Activated T-cell treated with anti-CD3 and anti-CD28 coated beads, Interleukin-2, amount 50 U/mL, for 72 hours (primary cell): ENCODE measurements around the gene MAST4. TPM values are rescaled to one million over a fixed set of nuclear protein-coding genes. Genes with fewer than 3 reads are reported as not detected.

Source experiments
- ATAC-seq, 2 donors: fragments of 150-1000 bp; cut with Tn5 transposase; replicated peaks in 1 of 2; 2 replicates each; pipeline ENCODE4 v1.10.0; 2021; ENCODE audit warnings: moderate library complexity in 2 of 2, mild to moderate bottlenecking in 1 of 2
- DNase-seq, 2 donors: peaks; one replicate each; pipeline ENCODE4 v3.0.0; 2021 to 2022; ENCODE audit warnings: mixed read lengths in 1 of 2
- H3K27ac Mint-ChIP-seq: one replicate; pipeline ENCODE4 v1.8.0; 2022; ENCODE audit warnings: mild to moderate bottlenecking, moderate library complexity, mixed read lengths
- H3K27me3 Mint-ChIP-seq: one replicate; pipeline ENCODE4 v1.8.0; 2022; ENCODE audit warnings: low read depth, mixed read lengths
- H3K36me3 Mint-ChIP-seq, 2 donors: one replicate each; pipeline ENCODE4 v1.8.0; 2022; ENCODE audit warnings: mixed read lengths in 2 of 2, mild to moderate bottlenecking in 1 of 2; ENCODE audit not compliant: insufficient read depth in 2 of 2
- H3K4me1 Mint-ChIP-seq: one replicate; pipeline ENCODE4 v1.8.0; 2022; ENCODE audit warnings: low read depth, mixed read lengths
- H3K4me3 Mint-ChIP-seq, 2 donors: one replicate each; pipeline ENCODE4 v1.8.0; 2022; ENCODE audit warnings: mild to moderate bottlenecking in 2 of 2, mixed read lengths in 2 of 2, moderate library complexity in 2 of 2
- H3K9me3 Mint-ChIP-seq, 2 donors: one replicate each; pipeline ENCODE4 v1.8.0; 2022; ENCODE audit warnings: mixed read lengths in 2 of 2
- total RNA-seq, 2 donors: library from RNA; stranded (reverse); gene quantifications; one replicate each; pipeline ENCODE4 v1.2.3, GENCODE V29; 2022

MAST4 gene
- total RNA-seq, 2 donors from 2014 or later, result 32.9 to 38.3 TPM

DNA sequence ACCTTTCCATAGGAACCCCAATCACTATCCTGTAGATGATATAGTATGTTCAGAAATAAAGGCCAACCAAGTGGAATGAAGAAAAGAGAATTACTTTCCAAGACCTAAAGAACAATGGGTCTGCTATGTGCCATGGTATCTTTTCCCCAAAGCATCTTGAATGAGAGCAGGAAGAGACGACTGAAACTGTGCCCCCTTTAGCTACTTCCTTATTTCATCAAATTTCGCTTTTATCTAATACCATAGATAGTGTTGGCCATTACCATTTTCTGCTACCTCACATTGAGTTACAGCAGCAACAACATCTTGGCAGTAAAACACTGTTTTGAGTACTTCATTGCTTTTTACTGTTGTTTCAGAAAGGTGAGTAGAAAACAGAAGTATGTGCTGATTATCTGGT, 333.8 kb downstream of the MAST4 start:
- H3K36me3 Mint-ChIP-seq, result no peaks in the 10 kb centered on the region
- no peak overlapping the region for H3K4me3 Mint-ChIP-seq
- H3K27me3 Mint-ChIP-seq, result peaks cover 18% of the 10 kb centered on the region
- H3K4me1 Mint-ChIP-seq, result peaks cover 7% of the 10 kb centered on the region
- ATAC-seq, result no peak
- no peak for DNase-seq
- no peak overlapping the region for H3K27ac Mint-ChIP-seq
- no peaks in the 10 kb centered on the region for H3K9me3 Mint-ChIP-seq

DNA sequence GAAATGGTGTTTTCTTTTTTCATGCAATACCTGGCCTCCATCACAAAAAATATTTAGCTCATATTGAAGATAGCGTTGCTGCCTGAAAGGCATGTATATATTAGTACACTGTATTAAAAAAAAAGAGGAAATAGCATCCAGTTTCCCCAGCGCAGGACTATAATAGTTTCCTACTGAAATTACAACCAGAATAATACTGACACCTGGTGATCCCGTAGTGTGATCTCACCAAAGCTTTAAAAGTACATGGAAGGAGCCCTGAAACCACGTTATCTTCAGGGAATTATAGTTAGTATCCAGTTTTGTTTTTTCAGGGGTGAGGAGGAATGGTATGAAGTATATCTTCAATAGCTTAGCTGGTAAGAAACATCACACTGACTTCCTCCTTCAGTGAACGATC, 335.5 kb downstream of the MAST4 start:
- Mint-ChIP-seq H3K9me3 (no peaks in the 10 kb centered on the region), H3K27ac (no peak overlapping the region), H3K4me3 (no peak overlapping the region), H3K27me3 (peaks cover 18% of the 10 kb centered on the region), H3K36me3 (no peaks in the 10 kb centered on the region), H3K4me1 (peaks cover 7% of the 10 kb centered on the region)
- ATAC-seq (no peak), DNase-seq (no peak)

DNA sequence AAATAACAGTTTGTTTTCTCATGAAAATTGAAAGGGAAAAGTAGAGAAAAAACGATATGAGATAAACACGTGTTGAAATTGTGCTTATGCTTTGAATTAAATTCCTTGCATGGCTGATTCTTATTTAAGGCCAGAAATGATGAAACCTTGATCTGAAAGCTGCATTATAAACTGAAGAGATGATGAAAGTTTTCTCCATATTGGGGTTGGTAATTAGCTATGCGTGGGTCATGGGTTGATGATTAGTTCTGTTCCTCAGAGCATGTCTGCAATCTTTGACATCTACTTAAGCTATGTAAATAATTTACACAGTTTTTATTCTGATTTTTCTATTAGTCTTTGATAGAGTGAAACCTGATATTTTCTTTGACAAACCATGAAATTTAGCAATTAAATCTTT, 336.3 kb downstream of the MAST4 start:
- no peak overlapping the region for H3K27ac Mint-ChIP-seq
- peaks cover 7% of the 10 kb centered on the region for H3K4me1 Mint-ChIP-seq
- no peaks in the 10 kb centered on the region for H3K9me3 Mint-ChIP-seq
- peaks cover 18% of the 10 kb centered on the region for H3K27me3 Mint-ChIP-seq
- ATAC-seq (no peak), DNase-seq (no peak)
- H3K36me3 Mint-ChIP-seq, result no peaks in the 10 kb centered on the region
- H3K4me3 Mint-ChIP-seq, result no peak overlapping the region

DNA sequence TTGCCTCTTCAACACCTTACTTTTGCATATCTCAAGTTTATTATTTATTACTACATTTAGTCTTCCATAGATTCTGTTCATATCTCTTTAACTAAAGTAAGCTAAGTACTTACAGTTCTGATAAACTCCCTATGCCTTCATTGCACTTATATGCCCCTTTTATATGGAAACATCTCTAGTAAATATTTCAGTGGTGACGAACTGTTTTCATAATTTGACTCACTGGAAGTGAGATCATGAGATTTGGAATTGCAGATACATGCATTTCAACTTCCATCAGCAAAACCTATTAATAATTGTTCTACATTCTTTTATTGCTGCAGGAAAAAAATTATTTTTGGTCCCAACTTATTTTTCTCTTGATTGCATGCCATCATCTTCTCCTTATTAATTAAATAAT, 336.9 kb downstream of the MAST4 start:
- Mint-ChIP-seq H3K27ac (no peak overlapping the region), H3K36me3 (no peaks in the 10 kb centered on the region), H3K4me1 (peaks cover 7% of the 10 kb centered on the region), H3K9me3 (no peaks in the 10 kb centered on the region), H3K27me3 (peaks cover 18% of the 10 kb centered on the region), H3K4me3 (no peak overlapping the region)
- DNase-seq (no peak), ATAC-seq (no peak)

DNA sequence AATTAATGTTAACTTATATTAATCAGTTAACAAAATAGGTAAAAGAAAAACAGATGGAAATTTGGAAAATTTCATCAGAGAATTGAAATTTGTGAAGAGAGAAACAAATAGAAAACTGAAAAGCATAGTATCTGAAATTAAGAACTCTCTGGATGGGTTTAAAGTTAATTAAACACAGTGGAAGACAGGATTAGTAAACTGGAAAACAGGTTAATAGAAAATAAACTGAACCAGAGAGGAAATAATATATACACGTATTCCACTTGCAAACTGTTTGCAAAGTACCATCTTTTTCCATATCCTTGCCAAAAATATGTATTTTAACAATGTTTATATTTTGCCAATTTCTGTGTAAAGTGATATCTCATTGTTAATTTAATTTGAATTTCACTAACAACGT, 342.9 kb downstream of the MAST4 start:
- no peak for DNase-seq
- ATAC-seq, result no peak
- Mint-ChIP-seq H3K27me3 (peaks cover 23% of the 10 kb centered on the region), H3K27ac (no peak overlapping the region), H3K4me1 (peaks cover 17% of the 10 kb centered on the region), H3K9me3 (peaks cover 1 to 4% of the 10 kb centered on the region in 2 donors), H3K4me3 (no peak overlapping the region), H3K36me3 (peaks cover 0 to 3% of the 10 kb centered on the region in 2 donors)

DNA sequence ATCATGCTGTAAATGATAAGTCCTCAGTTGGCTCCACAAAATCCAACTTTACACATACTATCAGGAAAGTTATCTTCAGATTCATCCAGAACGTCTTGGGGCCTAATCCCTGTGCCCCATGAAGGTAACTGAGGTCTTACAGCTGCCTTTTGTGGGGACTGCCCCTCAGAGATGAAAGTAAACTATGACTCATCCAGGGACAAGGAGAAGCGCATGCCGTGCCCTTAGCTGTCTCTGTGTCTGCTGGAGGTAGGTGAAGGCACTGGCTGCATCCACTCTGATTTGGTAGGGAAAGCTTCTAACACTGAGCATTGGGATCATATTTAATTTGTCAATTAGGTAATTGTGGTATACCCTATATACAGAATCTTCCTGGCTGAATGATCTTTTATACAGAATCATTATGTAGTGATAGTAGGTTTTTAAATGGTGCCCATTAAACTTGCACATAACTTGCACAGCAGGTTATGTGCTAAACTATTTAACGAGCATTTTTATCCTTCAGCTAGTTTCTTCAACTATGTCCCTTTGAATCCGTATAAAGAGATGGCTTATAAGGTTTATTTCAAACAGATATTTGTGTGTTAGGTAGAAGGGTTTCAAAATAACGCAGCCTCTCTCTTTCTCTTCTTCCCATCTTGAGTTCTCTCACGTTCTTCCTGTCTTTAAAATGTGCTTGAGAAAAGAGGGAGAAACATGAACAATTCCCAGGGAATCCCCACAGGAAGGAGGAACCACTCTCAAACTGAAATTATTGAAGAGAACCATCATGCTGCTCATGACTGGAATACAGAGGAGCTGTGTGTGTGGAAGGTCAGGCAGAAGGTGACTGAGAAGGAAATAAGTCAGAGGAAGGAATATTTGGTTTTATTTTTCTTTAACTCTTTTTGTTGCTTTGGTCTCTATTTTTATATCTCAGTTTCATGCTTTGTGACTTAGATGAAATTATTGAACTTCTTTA, 349.5 kb downstream of the MAST4 start:
- ATAC-seq, result peak; percentile 97
- Mint-ChIP-seq H3K4me1 (peaks cover 33% of the 10 kb centered on the region), H3K9me3 (peaks cover 0 to under 1% of the 10 kb centered on the region in 2 donors), H3K27ac (no peak overlapping the region), H3K36me3 (peaks cover 0 to under 1% of the 10 kb centered on the region in 2 donors), H3K4me3 (no peak overlapping the region), H3K27me3 (peaks cover 44% of the 10 kb centered on the region)
- DNase-seq, result peak; percentile 31 to 50

DNA sequence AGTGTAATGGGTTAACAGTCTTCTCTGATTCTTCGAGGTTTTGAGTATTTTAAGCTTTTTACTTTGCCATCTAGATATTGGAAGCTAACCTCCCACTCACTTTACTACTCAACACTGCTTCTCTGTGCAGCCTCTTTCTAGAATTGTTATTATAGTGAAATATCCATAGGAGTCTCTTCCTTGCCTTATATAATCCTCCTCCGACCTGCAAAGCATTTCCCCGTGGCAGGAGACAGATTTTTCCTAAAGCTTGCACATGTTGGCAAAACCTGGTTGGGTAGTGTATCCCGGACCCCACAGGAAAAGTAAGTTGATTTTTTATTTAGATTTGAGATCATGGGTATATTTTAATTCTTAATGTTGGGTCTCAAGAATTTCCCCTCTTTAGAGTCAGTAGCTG, 351.3 kb downstream of the MAST4 start:
- ATAC-seq (no peak), DNase-seq (no peak)
- peaks cover 23% of the 10 kb centered on the region for H3K4me1 Mint-ChIP-seq

DNA sequence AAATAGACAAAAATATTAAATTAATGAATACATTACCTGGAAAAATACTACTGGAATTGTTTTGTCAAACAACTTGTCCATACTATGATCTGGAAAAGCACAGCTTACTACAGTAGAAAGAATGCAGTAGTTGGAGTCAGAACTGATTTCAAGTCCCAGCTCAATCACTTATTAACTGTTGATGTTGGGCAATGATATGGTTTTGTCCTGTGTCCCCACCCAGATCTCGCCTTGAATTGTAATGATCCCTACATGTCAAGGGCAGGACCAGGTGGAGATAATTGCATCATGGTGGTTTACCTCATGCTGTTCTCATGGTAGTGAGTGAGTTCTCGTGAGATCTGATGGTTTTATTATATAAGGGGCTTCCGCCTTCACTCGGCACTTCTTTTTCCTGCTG, 352.9 kb downstream of the MAST4 start:
- no peak overlapping the region for H3K27ac Mint-ChIP-seq
- H3K27me3 Mint-ChIP-seq, result peaks cover 30% of the 10 kb centered on the region
- H3K9me3 Mint-ChIP-seq, result peaks cover 0 to 2% of the 10 kb centered on the region in 2 donors
- H3K4me3 Mint-ChIP-seq, result no peak overlapping the region
- peaks cover 0 to 4% of the 10 kb centered on the region in 2 donors for H3K36me3 Mint-ChIP-seq
- peaks cover 20% of the 10 kb centered on the region for H3K4me1 Mint-ChIP-seq
- DNase-seq, result no peak
- no peak for ATAC-seq

More for the DNA sequence above, 351.3 kb downstream of the MAST4 start:
- H3K27me3 Mint-ChIP-seq, result peaks cover 37% of the 10 kb centered on the region
- H3K4me3 Mint-ChIP-seq, result no peak overlapping the region
- peaks cover 0 to 4% of the 10 kb centered on the region in 2 donors for H3K36me3 Mint-ChIP-seq
- H3K9me3 Mint-ChIP-seq, result peaks cover 0 to 2% of the 10 kb centered on the region in 2 donors
- no peak overlapping the region for H3K27ac Mint-ChIP-seq

DNA sequence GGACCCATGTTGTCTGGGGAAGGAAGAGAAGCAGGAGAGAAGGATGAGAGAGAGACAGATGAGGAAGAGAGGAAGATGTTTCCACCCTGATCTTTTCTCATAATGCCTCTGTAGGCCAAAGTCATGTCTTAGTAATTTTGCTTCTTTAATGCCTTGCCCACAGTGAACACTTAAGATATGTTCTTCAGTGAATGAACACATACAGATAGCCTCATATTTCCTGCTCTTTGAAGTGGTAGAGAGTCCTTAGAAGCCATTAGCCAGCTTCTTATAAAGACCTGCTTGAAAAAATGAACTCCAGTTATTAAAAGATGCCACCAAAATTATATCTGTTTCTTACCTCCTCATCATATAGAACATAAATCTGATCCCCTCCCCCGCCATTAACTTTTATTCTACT, 356.0 kb downstream of the MAST4 start:
- peaks cover 4% of the 10 kb centered on the region for H3K4me1 Mint-ChIP-seq
- peaks cover 0 to 2% of the 10 kb centered on the region in 2 donors for H3K9me3 Mint-ChIP-seq
- H3K4me3 Mint-ChIP-seq, result no peak overlapping the region
- DNase-seq, result no peak
- H3K27me3 Mint-ChIP-seq, result peaks cover 12% of the 10 kb centered on the region
- ATAC-seq, result no peak
- no peak overlapping the region for H3K27ac Mint-ChIP-seq
- H3K36me3 Mint-ChIP-seq, result peaks cover 0 to 4% of the 10 kb centered on the region in 2 donors

DNA sequence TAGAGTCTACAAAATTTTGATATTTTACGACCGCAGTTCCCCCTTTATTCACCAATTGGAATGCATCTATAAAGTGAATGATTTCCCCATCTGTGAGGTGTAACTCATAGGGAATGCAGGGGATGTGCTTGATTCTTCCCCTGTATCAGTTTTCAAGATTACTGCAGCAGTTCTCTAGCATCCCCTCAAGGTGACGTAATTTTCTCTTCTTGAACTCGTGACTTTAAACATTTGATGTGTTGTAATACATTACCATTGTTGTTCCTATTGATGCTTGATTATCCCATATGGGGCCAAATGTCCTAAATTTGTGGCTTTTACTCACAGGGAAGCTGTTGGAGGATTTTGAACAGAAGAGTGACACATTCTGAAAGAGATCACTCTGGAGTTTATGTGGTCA, 360.2 kb downstream of the MAST4 start:
- peaks cover 0 to 4% of the 10 kb centered on the region in 2 donors for H3K36me3 Mint-ChIP-seq
- H3K27ac Mint-ChIP-seq, result no peak overlapping the region
- DNase-seq, result no peak
- peaks cover 0 to 2% of the 10 kb centered on the region in 2 donors for H3K9me3 Mint-ChIP-seq
- ATAC-seq, result no peak
- no peak overlapping the region for H3K4me3 Mint-ChIP-seq
- H3K27me3 Mint-ChIP-seq, result peaks cover 9% of the 10 kb centered on the region
- H3K4me1 Mint-ChIP-seq, result peaks cover 4% of the 10 kb centered on the region

DNA sequence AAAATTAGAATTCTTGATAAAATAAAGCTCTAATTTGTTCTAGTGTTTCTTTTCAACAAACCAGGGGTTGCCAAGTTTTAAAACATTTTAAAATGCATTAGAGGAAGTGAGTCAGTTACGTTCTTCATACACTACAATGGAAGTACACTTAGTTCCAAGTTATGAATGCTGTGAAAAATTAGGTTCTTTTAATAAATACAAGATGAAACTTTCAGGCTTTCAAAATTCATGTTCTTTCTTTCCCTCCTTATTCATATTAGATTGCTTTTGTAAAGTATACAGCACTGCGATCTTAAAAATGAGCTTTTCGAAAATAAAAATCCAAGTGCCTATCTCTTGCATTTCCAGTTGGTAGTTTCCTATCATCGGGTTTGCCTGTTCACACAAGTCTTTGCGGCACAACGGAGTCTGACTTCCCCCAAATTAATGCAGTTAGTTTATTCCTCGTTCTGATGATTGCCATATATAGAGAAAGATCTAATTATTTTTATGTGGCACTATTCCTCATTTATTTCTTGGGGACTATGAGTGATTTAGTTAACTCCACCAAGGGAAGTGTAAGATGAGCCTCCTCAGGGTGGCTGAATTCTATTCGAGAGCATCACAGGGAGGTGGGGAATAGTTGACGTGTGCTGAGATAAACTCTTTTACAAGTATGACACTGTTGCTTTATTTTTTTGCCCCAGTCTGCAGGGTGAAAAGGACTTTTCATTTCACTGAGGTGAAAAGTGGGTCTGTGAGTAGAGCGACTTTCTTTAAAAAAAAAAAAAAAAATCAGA, 362.2 kb downstream of the MAST4 start:
- peaks cover 5% of the 10 kb centered on the region for H3K27me3 Mint-ChIP-seq
- H3K4me1 Mint-ChIP-seq, result no peaks in the 10 kb centered on the region
- ATAC-seq, result no peak
- no peaks in the 10 kb centered on the region for H3K36me3 Mint-ChIP-seq
- DNase-seq, result no peak
- H3K9me3 Mint-ChIP-seq, result no peaks in the 10 kb centered on the region
- no peak overlapping the region for H3K4me3 Mint-ChIP-seq
- H3K27ac Mint-ChIP-seq, result no peak overlapping the region

DNA sequence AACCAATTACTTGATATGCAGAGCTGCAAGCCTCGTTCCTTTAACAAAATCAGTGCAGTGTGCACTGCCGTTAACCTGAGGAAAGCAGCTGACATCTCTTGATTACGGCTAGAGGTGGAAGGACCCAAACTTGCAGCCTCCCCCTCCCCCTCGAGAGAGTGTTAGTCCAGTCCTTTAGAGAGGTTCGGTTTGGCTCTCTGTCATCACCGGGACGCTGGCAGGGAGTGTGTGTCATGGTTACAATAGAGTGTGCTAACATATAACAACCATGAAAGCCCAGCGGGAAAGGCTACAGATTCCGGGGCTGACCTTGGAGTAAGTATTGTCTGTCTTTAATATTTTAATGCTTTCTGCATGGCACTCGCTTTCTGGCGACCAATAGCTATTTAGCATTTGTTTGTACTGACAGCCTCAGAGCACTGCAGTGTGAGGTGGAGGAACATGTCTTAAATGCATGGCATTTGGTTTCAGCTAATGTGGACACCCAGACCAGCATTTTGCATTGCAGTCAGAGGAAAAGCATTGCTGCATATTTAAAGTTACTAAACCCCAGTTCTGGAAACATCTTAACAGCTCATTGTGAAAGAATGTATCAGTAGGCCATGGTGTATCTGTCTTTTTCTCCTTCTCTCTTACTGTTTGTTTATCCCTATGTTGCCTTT, 362.9 kb downstream of the MAST4 start:
- Mint-ChIP-seq H3K9me3 (no peaks in the 10 kb centered on the region), H3K27me3 (peaks cover 5% of the 10 kb centered on the region), H3K4me3 (no peak overlapping the region), H3K4me1 (no peaks in the 10 kb centered on the region), H3K27ac (no peak overlapping the region), H3K36me3 (no peaks in the 10 kb centered on the region)
- ATAC-seq (no peak), DNase-seq (no peak)

DNA sequence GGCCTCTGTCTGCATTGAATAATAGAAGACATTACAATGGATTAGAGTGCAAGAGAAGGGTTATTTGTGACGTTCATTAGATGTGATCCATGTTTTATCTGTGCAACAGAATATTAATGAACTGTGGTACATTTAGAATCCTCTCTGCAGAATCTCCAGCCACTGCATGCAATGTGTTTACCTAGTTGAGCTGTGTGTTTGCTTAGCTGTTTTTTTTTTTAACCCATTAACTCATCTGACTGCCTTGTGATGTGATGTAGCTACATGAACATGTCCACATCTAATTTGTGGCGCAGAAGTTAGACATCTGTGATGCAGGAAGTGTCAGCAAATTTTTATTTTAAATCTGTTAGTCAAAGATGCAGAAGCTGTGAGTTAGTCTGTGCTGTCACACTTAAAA, 363.5 kb downstream of the MAST4 start:
- Mint-ChIP-seq H3K27ac (no peak overlapping the region), H3K27me3 (peaks cover 5% of the 10 kb centered on the region), H3K4me3 (no peak overlapping the region), H3K4me1 (no peaks in the 10 kb centered on the region), H3K9me3 (no peaks in the 10 kb centered on the region), H3K36me3 (no peaks in the 10 kb centered on the region)
- ATAC-seq (no peak), DNase-seq (no peak)
